Stimulated activated CD8-positive, alpha-beta memory T cell treated with anti-CD3 and anti-CD28 coated beads, Interleukin-12 subunit alpha, Interleukin-12 subunit beta, amount 100 ng/mL, for 4 hours (primary cell): Measurements from ENCODE around the gene B3GALT6.
"Not testable (repeated sequence)": the region's sequence is repeated elsewhere in the genome, so short reads cannot be mapped to it uniquely, and the experiment has no call there.

Experiments used
- DNase-seq: peaks from one replicate; pipeline ENCODE4 v3.0.0-alpha.2; 2020; ENCODE audit warnings: low read depth

The B3GALT6 gene

GRCh38 chr1:1232208-1232795 lies at the start of gene B3GALT6:
Gene B3GALT6 (plus strand): TSS chr1:1232237. CDS start chr1:1232279, 42 bp downstream.
- no peak for DNase-seq

GRCh38 chr1:1182491-1183220 lies 49.4 kb upstream of the B3GALT6 start:
- no peak for DNase-seq

- DNase-seq: no peak
Observed at GRCh38 chr1:1183221-1183747, 48.8 kb upstream of the B3GALT6 start.

- no peak for DNase-seq
Observed at GRCh38 chr1:1183833-1184775, 47.9 kb upstream of the B3GALT6 start.

GRCh38 chr1:1185101-1185765 lies 46.8 kb upstream of the B3GALT6 start:
- DNase-seq: no peak

GRCh38 chr1:1187938-1188337 lies 44.1 kb upstream of the B3GALT6 start:
- no peak for DNase-seq

GRCh38 chr1:1189111-1189510 lies 42.9 kb upstream of the B3GALT6 start:
- DNase-seq: no peak

- no peak for DNase-seq
Observed at GRCh38 chr1:1191734-1192133, 40.3 kb upstream of the B3GALT6 start.

- DNase-seq: no peak
Observed at GRCh38 chr1:1194723-1195122, 37.3 kb upstream of the B3GALT6 start.

- not testable (repeated sequence) for DNase-seq
Observed at GRCh38 chr1:1195726-1196125, 36.3 kb upstream of the B3GALT6 start.

GRCh38 chr1:1196431-1197187 lies 35.4 kb upstream of the B3GALT6 start:
- DNase-seq: no peak

- no peak for DNase-seq
Observed at GRCh38 chr1:1197188-1197500, 34.9 kb upstream of the B3GALT6 start.

- DNase-seq: no peak
Observed at GRCh38 chr1:1197551-1198422, 34.2 kb upstream of the B3GALT6 start.

- DNase-seq: no peak
Observed at GRCh38 chr1:1198423-1199140, 33.5 kb upstream of the B3GALT6 start.

- no peak for DNase-seq
Observed at GRCh38 chr1:1199141-1199960, 32.7 kb upstream of the B3GALT6 start.

- no peak for DNase-seq
Observed at GRCh38 chr1:1199961-1200875, 31.8 kb upstream of the B3GALT6 start.
